ENCODE measurements around the gene PITRM1.

DNA sequence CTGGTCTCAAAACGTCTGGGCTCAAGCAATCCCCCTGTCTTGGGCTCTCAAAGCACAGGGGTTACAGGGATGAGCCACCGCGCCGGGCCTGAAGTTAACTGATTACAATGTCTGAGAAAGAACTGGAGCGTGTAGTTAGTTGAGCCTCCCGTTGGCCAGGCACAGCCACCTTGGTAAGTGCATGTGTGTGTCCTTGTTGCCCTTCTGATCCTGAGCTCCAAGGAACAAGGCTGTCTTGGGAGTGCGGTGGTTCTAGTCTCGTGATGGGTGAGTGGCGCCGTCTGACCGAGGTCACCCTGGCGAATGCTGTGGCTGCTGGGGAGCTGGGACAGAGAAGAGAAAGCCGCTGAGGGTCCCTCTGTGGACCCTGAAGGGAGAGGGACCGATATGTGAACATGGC is 50.5 kb downstream of the PITRM1 start:
- TF ChIP-seq, protein P1, sequence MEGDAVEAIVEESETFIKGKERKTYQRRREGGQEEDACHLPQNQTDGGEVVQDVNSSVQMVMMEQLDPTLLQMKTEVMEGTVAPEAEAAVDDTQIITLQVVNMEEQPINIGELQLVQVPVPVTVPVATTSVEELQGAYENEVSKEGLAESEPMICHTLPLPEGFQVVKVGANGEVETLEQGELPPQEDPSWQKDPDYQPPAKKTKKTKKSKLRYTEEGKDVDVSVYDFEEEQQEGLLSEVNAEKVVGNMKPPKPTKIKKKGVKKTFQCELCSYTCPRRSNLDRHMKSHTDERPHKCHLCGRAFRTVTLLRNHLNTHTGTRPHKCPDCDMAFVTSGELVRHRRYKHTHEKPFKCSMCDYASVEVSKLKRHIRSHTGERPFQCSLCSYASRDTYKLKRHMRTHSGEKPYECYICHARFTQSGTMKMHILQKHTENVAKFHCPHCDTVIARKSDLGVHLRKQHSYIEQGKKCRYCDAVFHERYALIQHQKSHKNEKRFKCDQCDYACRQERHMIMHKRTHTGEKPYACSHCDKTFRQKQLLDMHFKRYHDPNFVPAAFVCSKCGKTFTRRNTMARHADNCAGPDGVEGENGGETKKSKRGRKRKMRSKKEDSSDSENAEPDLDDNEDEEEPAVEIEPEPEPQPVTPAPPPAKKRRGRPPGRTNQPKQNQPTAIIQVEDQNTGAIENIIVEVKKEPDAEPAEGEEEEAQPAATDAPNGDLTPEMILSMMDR (IDR thresholded peaks at IDR 0.05 in 4 of 5, conservative IDR thresholded peaks at IDR 0.05 in 1 of 5) = no peak
- no peak for TF ChIP-seq POLR2A (IDR thresholded peaks at IDR 0.05)
